GM15510 (cell line): Measurements from ENCODE around the gene RAD50.

Source experiments
- POLR2A ChIP-seq: IDR thresholded peaks from 3 replicates; pipeline ENCODE4 v1.6.1; 2011; ENCODE audit warnings: borderline replicate concordance; ENCODE audit not compliant: insufficient read length; ENCODE audit errors: extremely low read depth

The RAD50 gene

DNA sequence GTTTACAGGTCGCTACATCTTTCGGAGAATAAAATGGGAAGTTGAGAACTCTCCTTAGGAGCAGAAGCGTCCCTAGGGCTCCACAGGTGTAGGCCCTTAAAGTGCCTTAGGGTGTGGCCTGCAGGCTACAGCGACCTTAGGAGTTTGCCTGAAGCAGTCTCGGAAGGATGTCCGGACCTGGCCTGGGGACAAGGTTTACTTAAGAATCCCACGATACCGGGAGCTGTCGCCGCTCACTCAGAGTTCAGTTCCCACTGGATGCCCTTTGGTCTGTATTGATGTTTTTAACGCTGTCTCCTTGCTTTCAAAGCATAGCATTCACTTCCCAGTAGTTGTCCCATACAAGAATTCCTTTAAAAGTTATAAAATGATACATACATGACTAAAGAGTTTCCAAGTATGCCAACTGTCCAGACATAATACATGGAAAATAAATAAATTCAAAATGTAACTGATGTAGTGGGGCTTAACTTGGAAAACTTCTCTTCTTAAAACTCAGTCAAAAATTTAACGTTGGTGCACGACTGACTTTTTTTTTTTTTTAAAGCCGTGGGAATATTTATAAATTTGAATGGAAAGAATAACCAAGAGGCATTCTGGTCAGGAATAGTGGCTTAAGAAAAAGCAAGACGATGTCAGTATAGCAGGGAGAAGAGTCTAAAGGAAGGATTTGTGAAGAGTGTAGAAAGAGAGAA, 848 bp downstream of the RAD50 start:
- no peak for TF ChIP-seq POLR2A

DNA sequence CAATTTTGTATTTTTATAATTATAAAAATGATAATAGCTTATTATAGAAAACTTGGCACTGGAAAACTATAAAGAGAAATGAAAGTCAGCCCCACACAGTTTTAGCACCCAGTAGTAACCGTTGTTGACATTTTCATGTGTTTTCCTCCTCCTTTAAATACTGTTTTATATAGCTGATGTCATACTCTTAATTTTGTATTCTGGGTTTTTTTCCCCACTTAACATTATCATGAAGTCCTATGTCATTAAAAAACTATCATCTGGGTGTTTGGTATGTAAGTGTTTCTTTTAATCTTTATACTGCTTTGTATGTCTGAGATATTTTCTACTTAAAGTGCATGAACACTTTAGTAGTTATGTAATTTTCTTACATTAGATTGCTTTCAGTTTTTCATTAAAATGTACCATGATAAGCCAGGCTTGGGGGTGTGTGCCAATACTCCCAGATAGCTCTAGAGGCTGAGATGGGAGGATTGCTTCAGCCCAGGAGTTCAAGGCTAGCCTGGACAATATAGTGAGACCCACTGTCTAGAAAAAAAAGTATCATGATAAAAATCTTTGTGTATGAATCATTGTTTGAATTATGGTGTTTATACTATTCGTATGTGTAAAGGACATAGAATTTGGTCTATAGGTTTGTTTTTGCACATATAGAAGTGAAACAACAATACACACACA, 2.7 kb downstream of the RAD50 start:
- TF ChIP-seq POLR2A: no peak

DNA sequence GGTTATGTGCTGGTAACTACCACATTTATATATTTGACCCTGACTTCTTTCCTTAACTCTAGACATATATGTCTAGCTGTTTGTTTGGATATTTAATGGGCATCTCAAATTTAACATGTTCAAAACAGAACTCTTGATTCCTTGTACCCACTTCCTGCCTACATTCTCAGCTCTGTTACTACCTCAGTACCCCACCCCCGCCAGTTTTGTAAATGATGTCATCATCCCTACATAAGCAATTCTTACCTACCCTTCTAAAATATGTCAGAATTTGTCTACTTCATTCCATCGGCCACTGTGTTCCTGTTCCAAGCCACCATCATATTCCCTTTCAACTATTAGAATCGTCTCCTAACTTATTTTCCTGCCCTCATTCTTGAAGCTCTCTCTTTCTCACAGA, 4.8 kb downstream of the RAD50 start:
- TF ChIP-seq POLR2A: no peak

DNA sequence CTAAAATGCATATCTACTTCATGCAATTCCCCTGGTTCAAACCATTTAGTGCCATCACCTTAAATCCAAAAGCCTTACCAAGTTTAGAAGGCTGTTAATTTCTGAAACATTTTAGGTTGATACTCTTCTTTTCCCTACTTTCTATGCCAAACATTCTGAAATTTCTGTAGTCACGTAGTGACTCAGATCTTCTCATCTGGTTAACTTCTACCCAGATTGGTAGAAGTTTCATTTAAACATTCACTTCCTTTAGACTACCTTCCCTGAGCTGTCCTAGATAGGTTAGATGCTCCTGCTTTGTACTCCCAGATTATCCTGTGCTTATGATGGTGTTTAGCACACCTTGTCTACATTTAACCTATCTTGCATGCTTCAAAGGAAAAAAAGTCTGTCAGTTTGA, 9.9 kb downstream of the RAD50 start:
- TF ChIP-seq POLR2A: no peak

DNA sequence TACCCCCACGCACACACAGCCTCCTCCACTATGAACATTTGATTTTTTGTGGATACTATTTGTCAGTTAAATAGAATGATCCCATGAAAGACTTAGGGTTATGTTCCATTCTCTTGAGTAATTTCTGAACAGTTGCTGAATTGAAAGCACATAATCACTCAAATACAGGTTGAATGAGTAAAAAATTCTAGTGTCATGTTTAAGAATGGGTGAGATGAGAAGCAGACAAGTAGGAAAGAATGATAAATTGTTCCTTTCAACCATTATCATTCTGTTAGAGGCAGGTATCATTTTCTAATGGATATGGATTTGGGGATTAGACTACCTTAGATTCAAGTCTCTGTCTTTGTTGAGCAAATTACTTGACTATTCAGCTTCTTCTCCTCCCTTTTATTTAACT, 19.3 kb downstream of the RAD50 start:
- no peak for TF ChIP-seq POLR2A

DNA sequence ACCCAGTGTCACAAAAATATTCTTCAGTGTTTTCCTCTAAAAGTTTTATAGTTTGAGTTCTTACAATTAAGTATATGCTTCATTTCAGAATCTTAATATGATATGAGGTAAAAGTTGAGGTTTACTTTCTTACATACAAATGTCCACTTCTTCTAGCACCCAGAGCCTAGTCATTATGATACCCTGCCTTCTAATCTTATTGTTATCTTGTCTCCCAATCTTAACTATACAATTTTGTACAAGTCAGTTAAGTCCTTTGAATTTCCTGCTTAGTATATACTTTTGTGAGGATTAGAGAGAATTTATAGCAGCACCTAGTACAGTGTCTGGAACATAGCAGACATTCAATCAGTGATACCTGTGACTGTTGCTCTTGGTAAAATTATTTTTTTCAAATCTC, 29.3 kb downstream of the RAD50 start:
- no peak for TF ChIP-seq POLR2A

DNA sequence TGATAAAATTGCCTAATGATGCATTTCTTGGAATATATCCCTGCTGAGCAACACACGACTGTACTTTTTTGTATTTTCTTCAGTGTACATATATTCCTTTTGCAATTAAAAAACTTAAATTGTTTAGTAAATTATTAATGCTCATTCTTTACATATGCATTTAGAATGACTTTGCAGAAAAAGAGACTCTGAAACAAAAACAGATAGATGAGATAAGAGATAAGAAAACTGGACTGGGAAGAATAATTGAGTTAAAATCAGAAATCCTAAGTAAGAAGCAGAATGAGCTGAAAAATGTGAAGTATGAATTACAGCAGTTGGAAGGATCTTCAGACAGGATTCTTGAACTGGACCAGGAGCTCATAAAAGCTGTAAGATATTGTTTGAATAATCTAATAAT, 32.7 kb downstream of the RAD50 start:
- TF ChIP-seq POLR2A: no peak

DNA sequence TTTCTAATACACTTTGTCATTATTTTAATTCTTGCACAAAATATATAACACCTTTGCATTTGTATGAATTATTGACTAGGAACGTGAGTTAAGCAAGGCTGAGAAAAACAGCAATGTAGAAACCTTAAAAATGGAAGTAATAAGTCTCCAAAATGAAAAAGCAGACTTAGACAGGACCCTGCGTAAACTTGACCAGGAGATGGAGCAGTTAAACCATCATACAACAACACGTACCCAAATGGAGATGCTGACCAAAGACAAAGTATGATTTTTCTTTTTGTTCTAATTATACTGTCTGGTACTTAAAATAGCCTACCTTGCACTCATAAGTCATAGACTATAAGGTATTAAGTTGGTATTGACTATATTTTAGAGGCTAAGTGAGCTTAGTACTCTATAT, 34.4 kb downstream of the RAD50 start:
- TF ChIP-seq POLR2A: no peak

DNA sequence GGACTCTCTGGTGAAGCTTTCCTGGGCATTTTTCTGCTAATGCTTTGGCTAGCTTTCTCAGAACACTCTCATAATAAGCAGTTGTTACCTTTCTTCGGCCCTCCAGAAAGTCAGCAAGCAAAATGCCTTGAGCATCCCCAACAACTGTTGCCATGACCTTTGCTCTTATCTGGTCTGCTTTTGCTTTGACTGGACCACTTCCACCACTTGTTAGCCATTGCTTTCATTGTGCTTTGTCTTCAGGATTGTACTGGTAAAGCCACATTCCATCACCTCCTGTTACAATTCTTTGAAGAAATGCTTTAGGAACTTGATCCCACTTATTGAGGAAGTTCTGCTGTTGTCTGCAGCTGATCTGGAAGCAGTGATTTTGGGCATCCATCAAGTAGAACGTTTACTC, 35.7 kb downstream of the RAD50 start:
- no peak for TF ChIP-seq POLR2A

DNA sequence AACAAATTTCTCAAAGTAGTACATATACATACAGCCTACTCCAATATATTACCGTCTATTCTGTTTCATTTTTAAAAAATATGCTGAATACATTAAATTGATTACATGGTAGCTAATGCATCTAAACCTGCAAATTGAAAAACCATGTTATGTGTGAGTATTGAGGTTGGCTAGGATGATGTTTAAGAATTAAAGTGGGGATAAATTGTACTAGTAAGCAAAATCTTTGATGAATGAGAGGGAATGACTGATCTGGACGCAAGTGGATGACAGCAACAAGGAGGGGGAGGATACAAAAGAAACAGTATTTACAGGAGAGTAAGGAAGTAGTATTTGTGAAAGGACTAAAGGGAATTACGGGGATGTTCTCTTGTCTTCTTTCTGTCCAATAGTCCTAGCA, 37.4 kb downstream of the RAD50 start:
- TF ChIP-seq POLR2A: no peak

DNA sequence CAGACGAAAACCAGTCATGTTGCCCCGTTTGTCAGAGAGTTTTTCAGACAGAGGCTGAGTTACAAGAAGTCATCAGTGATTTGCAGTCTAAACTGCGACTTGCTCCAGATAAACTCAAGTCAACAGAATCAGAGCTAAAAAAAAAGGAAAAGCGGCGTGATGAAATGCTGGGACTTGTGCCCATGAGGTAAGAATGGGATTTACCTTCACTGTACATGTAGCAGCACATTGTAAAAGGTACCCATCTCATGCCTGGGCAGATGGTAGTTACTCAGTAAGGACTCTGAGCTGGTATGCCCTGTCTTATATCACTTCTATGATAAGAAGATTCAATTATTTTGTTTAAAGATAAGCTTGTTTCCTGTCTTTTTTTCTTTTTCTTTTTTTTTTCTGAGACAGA, 38.8 kb downstream of the RAD50 start:
- TF ChIP-seq POLR2A: no peak

DNA sequence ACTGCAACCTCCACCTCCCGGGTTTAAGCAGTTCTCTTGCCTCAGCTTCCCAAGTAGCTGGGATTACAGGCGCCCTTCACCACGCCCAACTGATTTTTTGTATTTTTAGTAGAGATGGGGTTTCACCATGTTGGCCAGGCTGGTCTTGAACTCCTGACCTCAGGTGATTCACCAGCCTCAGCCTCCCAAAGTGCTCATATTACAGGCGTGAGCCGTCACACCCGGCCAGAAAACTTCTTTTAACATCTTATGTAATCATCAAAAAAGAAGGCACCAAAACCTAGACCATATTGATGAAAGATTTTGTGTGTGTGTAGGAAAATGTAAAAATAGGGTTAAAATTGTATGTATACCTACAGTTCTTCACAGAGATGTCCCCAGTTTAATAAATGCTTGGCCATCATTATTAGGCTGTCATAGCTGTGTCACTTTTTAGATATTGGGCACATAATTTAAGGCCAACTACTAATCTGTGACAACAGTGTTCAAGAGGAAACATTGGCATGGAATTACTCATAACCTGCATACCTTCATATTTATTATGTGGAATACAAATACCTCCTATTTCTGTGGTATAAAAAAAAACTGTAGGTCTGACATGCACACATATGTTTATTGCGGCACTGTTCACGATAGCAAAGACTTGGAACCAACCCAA, 44.4 kb downstream of the RAD50 start:
- no peak for TF ChIP-seq POLR2A

DNA sequence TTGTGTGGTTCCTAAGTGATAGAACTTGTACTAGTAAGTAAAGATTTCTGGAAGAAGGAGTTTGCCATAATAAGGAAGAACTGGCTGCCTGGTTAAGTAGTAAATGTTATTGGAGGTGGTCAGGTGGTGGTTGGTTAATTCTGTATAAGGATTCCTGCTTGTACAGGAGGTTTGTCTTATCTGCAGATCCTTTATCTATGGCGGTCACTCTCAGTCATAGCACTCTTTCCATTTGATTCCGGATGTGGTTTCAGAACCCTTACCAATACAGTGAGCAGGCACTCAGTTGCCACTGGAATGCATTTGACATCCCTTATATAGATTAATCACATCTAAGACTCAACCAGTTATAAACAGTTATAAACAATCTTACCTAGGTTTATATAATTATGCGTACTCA, 50.3 kb downstream of the RAD50 start:
- no peak for TF ChIP-seq POLR2A

DNA sequence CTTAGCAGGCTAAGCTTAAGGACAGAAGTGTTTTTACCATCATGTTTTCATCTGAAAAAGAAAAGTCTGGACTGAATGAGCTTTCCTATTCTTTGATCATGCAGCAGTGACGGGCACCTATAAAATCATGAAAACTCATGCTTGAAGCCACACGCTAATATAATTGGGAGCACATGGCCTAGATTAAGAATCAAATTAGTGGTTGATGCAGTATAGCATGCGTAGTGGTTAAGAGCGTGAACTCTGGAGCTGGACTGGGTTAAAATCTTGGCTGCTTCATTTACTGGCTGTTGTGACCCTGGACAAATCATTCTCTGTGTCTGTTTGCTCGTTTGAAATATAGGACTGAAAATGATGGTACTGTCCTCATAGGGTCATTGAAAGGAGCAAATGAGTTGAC, 51.3 kb downstream of the RAD50 start:
- TF ChIP-seq POLR2A: no peak

DNA sequence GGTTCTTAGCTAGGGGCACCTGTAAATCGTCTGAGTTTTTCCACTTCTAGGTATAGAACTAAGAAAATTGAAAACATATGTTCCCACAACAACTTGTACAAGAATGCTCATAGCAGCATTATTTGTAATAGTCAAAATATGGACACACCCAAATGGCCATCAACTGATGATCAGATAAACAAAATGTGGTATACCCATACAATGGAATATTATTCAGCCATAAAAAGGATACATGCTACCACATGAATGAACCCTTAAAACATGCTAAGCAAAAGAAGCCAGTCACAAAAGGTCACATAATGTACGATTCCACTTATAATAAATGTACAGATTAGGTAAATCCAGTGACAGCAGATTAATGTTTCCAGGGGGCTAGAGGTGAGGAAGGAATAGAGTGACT, 55.2 kb downstream of the RAD50 start:
- TF ChIP-seq POLR2A: no peak

DNA sequence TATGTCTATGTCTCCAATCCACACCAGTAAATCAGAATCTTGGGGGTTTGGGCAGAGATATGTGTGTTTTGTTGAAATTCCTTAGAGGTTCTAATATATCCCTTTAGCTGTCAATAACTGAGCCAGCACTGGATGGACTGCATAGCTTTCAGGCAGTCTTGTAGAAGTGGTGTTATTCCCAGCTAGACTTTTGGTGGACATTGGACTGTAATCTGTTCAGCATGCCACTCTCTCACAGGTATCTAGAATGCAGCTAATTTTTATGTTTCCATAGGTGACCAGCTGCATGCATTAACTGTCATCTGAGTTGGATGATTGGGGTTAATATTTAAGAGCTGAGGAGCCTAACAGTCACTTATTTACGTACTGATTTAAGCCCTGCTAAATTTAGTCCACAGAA, 56.1 kb downstream of the RAD50 start:
- TF ChIP-seq POLR2A: no peak
